NCI-H446 treated with DMSO at 0.1 percent for 48 hours (cell line): ENCODE measurements around the gene CEP83.

Source experiments
- DNase-seq: peaks from one replicate; lab custom pipeline; 2025; lab: John Stamatoyannopoulos, UW

CEP83 gene

GRCh38 chr12:94304566-94305061 lies 155.1 kb downstream of the CEP83 start:
- no peak for DNase-seq

DNA sequence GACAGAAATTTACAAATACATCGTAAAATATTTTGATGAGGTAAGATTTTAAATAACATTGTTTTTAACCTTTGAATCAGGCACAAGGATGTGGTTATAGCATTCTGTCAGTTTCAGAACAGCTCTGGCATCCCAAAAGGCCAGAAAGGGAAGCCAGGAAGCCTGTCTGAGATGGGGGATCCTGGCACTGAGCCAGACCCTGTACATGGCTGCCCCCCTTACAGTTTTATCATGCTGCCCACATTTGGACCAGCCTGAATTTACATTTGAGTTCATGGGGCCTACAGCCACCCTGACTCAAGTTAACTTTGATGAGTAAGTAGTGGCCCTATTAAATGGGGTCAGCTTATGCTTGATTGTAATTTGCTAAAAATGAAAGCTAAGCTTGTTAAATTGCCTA lies 155.7 kb downstream of the CEP83 start:
- DNase-seq, result no peak

DNA sequence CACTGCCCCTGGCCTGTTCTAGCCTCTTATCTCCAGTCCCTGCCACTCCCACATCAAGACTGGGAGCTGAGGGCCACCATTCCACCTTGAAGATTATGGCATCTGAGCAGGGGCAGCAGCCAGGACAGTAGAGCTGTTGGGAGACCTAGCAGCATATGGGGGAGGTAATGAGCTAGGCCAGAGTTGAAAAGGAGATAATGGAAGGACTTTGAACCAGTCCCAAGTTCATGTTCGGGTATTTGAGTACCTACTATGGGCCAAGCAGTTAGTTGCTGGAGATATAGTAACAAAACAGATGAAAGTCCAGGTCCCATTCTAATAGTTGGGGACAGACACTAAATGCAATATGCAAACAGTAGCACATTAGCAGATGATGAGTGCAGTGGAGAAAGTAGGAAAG lies 159.8 kb downstream of the CEP83 start:
- no peak for DNase-seq

GRCh38 chr12:94297876-94298505 lies 161.7 kb downstream of the CEP83 start:
- no peak for DNase-seq

DNA sequence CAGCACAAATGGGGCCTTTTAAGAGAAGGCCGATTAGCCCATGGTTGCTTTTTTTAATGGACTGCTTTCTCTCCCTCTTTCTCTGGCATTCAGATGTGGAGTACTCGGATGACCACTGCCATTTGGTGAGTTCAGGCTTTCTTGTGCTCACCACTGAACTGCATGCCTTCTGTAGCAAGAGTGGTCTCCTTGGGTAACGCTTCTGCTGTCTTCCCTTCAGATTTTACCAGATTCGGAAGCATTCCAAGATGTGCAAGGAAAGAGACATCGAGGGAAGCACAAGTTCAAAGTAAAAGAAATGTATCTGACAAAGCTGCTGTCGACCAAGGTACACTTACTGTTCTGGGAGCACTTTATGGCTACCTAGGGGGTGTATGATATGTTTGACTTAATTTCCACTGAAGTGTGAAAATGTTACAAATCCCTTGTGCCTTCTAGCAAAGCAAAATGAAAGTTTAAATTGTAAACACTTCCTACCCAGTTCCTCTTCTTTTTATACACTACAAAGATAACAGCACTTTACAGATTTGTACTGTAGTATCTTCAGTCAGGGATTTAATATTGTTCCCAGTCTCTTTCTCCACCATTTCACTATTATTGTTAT lies 162.5 kb downstream of the CEP83 start:
- no peak for DNase-seq

DNA sequence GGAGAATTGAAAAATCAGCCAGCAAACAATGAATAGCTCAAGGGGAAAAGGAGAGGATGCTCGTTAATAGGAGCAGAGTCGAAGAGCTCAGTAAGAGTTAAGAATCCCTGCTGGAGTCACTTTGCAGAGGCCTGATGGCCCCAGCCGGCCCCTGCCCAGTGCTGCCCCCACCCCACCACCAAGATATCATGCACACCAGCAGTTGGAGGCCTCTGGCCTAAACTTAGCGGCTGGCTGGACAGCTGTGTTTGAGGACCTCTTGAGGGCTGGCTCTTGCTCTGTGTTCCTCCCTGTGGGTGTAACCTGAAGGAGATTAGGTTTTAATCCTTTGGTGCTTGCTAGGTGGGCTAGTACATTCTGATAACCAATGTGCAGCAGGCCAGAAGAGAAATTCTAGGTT lies 169.3 kb downstream of the CEP83 start:
- DNase-seq, result no peak

- DNase-seq, result peak; percentile 57
Measured at GRCh38 chr12:94289461-94290312, 170.0 kb downstream of the CEP83 start.

GRCh38 chr12:94287245-94287628 lies 172.4 kb downstream of the CEP83 start:
- DNase-seq, result no peak

GRCh38 chr12:94286583-94287244 lies 173.0 kb downstream of the CEP83 start:
- DNase-seq, result no peak

GRCh38 chr12:94285943-94286582 lies 173.6 kb downstream of the CEP83 start:
- no peak for DNase-seq

- DNase-seq, result no peak
Measured at GRCh38 chr12:94284859-94285258, 174.8 kb downstream of the CEP83 start.

- no peak for DNase-seq
Measured at GRCh38 chr12:94284046-94284445, 175.6 kb downstream of the CEP83 start.

GRCh38 chr12:94282675-94283074 lies 177.0 kb downstream of the CEP83 start:
- DNase-seq, result no peak

DNA sequence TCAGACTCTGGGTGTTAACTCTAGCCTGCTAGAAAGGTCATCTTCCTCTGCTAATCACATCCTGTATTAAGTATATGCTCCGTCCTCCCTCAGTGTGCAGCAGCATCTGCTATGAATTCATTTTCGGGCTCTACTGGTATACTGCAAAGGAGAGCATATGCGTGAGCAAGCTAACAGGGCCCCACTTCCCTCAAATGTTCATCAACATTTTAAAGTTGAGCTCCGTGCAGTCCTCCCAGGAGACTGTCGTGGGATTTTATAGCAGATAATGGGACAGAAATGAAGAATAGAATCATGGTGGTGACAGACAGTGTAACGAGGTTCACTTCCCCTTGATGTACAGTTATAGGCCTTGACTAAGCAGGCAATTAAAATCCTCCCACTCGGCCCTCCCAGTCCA lies 179.6 kb downstream of the CEP83 start:
- no peak for DNase-seq

- no peak for DNase-seq
Measured at GRCh38 chr12:94277426-94278000, 182.2 kb downstream of the CEP83 start.

GRCh38 chr12:94276725-94277124 lies 182.9 kb downstream of the CEP83 start:
- DNase-seq, result no peak

GRCh38 chr12:94273272-94273671 lies 186.4 kb downstream of the CEP83 start:
- DNase-seq, result no peak

- no peak for DNase-seq
Measured at GRCh38 chr12:94272280-94272679, 187.4 kb downstream of the CEP83 start.

DNA sequence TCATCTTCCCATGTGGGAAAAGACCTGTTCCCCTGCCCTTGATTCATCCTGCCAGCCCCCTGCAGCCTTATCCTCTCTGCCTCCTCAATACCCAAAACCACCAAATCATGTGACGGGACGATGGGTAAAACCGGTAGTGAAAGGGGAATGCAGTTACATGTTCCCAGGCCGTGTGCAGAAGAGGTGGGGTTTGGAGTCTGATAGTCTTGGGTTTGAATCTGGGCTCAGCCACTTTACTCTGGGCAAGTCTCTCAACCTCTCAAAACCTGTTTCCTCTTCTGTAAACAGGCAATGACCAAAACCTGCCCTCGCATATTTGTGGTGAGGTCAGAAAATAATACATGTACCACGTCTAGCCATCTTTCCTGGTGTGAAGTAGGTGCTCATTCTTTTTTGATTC lies 188.3 kb downstream of the CEP83 start:
- DNase-seq, result no peak

DNA sequence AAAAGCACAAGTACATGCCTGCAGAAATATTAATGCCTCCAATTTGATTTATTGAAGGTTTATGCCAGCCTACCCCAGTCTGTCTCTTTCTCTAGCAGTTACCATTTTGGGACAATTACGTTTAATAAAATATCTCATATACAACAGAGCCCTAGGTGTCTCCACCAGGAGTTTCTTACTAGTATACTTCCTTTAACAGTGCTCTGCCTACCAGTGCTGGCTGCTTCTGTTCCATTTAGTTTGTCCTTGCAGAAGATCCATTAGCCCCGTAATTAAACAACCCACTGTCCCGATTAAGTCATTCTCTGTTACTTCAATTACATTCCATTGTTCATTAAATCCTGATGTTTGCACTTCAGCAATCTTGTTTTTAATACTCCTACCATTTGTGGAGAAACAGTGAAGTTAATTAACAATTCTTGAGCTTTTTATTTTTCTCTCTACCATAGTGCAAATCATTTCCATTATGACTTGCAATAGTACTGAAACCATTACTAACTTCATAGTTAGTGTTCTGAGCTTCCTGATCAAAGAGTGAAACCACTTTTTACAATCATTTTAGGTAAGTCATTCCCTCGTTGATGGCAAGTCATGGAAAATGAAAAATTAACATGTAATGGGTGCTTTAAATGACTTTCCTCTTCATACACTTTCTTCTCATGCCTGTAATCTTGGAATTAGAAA lies 190.2 kb downstream of the CEP83 start:
- no peak for DNase-seq

GRCh38 chr12:94267921-94268471 lies 191.7 kb downstream of the CEP83 start:
- DNase-seq, result no peak
